ENCODE measurements around the gene TTC21B.

TTC21B gene

GRCh38 chr2:165827016-165827920, 126.3 kb downstream of the TTC21B start:
- DNase-seq, result no peak

- no peak for DNase-seq
These were observed 128.5 kb downstream of the TTC21B start for GRCh38 chr2:165825041-165825440.
